ENCODE results near the gene SH3RF3.

Gene SH3RF3

DNA sequence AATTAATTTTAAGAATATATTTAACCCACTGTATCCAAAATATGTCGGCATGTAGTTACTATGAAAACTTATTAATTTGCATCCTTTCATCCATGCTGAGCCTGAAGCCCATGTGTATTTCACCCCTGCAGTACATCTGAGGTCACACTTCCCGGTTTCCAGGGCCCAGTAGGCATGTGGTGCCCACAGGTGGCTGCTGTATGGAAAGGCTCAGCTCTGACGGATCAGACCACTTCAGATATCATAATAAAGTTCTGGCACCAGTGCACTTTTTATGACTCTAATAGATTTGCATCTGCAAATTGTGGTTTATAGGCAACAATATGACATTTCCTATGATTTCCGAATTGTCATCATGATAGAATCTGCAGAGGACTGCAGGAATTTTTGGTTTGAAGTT lies 22.5 kb downstream of the SH3RF3 start:
- no peak overlapping the region for H3K14ac ChIP-seq (ENCODE audit: low read length in 2 of 2)
- WGBS, result 86% methylated on average over 3 of the region's 4 CpGs

DNA sequence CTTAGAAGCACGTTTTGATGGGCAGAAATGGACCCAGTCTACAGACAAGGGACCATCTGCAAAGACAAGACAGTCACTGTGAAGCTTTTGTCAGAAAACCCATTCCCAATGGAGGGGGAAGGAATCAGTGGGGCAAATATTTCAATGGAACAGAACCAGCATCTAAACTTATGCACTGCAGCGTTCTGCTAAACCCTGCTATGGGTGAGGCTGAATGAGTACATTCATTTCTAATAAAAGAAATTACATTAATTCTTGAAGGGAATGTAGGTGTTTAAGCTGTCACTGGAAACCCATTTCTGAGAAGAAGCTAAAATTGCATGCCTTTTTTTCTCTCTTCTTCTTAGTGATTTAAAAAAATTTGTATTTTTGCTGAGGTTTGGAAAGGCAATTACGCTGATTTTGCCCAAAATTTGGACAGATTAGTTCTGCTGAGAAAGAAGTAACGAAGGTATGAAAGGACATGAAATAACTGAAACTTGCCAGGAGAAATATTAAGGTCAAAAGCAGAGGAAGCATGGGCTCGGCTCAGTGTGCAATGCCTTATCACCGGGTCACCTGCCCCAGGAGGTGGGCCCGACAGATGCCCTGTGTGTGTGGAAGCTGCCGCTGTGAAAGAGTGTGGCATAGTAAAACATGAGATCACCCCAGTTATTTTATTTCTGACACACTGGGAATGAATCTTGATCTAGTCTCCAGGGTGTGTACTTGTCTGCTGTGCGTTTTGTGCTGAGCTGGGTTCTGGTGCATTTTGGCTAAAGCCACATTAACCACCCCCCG lies 24.2 kb downstream of the SH3RF3 start:
- H3K18ac ChIP-seq (ENCODE audit: low read depth in 1 of 2, low read length in 2 of 2), result no peak overlapping the region
- WGBS, result 97% methylated on average over 8 of the region's 10 CpGs
- no peak overlapping the region for H2BK5ac ChIP-seq (ENCODE audit: low read depth, low read length, poor library complexity, severe bottlenecking)

More for the DNA sequence above, 22.5 kb downstream of the SH3RF3 start:
- H4K91ac ChIP-seq (ENCODE audit: low read length), result no peak overlapping the region
- H3K23ac ChIP-seq (ENCODE audit: low read length in 2 of 2), result no peak overlapping the region
- H3K4ac ChIP-seq (ENCODE audit: low read depth in 1 of 2, low read length in 2 of 2), result no peak overlapping the region
- no peak overlapping the region for H4K8ac ChIP-seq (ENCODE audit: low read length)
- H2BK15ac ChIP-seq (ENCODE audit: low read depth, poor library complexity, severe bottlenecking), result no peak overlapping the region
- H2AFZ ChIP-seq (ENCODE audit: low read depth, low read length), result no peak overlapping the region
- H3K4me3 ChIP-seq (ENCODE audit: insufficient read depth in 1 of 2, low read depth in 1 of 2, low read length in 2 of 2), result no peak overlapping the region
- no peak overlapping the region for H3K27ac ChIP-seq (ENCODE audit: low read length, poor library complexity, severe bottlenecking)
- peaks cover 4% of the 10 kb centered on the region for H3K4me1 ChIP-seq (ENCODE audit: control insufficient read depth, insufficient read depth, low read depth, low read length)
- H3K18ac ChIP-seq (ENCODE audit: low read depth in 1 of 2, low read length in 2 of 2), result no peak overlapping the region
- no peak overlapping the region for H2AK5ac ChIP-seq (ENCODE audit: low read length, severe bottlenecking)
- DNase-seq, result no peak
- H3K27me3 ChIP-seq (ENCODE audit: control insufficient read depth in 1 of 2, insufficient read depth in 1 of 2, low read length in 2 of 2), result no peaks in the 10 kb centered on the region
- no peak overlapping the region for H2BK120ac ChIP-seq (ENCODE audit: low read depth, low read length)
- peaks cover 57% of the 10 kb centered on the region for H3K79me1 ChIP-seq (replicated peaks; ENCODE audit: low read length, poor library complexity, severe bottlenecking)
- H3K4me2 ChIP-seq (ENCODE audit: low read length, poor library complexity, severe bottlenecking), result no peak overlapping the region
- H2BK5ac ChIP-seq (ENCODE audit: low read depth, low read length, poor library complexity, severe bottlenecking), result no peak overlapping the region
- no peaks in the 10 kb centered on the region for H3K36me3 ChIP-seq (ENCODE audit: control insufficient read depth in 1 of 2, insufficient read depth in 2 of 2, low read depth in 1 of 2, low read length in 2 of 2)
- H3K9me3 ChIP-seq (ENCODE audit: control insufficient read depth, low read length), result no peaks in the 10 kb centered on the region
- no peak overlapping the region for H3K9ac ChIP-seq (ENCODE audit: low read length)
- no peak overlapping the region for H2BK12ac ChIP-seq (ENCODE audit: low read length in 2 of 2)

DNA sequence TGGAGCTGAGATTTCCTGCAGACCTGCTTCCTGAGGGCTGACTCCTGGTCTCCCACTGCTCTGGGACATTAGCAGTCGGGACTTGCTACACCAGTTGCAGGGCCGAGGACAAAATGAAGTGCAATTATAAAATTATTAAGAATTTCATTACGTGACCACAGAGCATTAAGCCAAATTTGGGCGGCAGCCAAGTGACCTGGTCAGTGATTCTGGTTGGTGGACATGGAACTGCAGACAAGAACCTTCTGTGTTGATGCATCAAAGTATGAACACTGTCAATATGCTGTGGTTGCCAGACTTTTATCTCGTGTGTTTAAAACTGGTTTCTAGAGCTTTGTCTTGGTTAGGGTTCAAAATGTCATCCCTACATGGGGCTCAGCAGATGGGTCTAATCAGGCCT lies 24.8 kb downstream of the SH3RF3 start:
- 94% methylated on average over 5 of the region's 5 CpGs for WGBS
- no peak overlapping the region for H2BK12ac ChIP-seq (ENCODE audit: low read length in 2 of 2)
- H2BK15ac ChIP-seq (ENCODE audit: low read depth, poor library complexity, severe bottlenecking), result no peak overlapping the region
- peaks cover 6% of the 10 kb centered on the region for H3K4me1 ChIP-seq (ENCODE audit: control insufficient read depth, insufficient read depth, low read depth, low read length)
- no peak overlapping the region for H3K9ac ChIP-seq (ENCODE audit: low read length)
- no peaks in the 10 kb centered on the region for H3K36me3 ChIP-seq (ENCODE audit: control insufficient read depth in 1 of 2, insufficient read depth in 2 of 2, low read depth in 1 of 2, low read length in 2 of 2)
- no peak overlapping the region for H2BK5ac ChIP-seq (ENCODE audit: low read depth, low read length, poor library complexity, severe bottlenecking)
- no peak overlapping the region for H3K14ac ChIP-seq (ENCODE audit: low read length in 2 of 2)
- no peak overlapping the region for H3K23ac ChIP-seq (ENCODE audit: low read length in 2 of 2)
- H2AFZ ChIP-seq (ENCODE audit: low read depth, low read length), result no peak overlapping the region
- DNase-seq, result no peak
- no peak overlapping the region for H3K27ac ChIP-seq (ENCODE audit: low read length, poor library complexity, severe bottlenecking)
- no peaks in the 10 kb centered on the region for H3K9me3 ChIP-seq (ENCODE audit: control insufficient read depth, low read length)
- no peak overlapping the region for H2AK5ac ChIP-seq (ENCODE audit: low read length, severe bottlenecking)
- H3K4ac ChIP-seq (ENCODE audit: low read depth in 1 of 2, low read length in 2 of 2), result no peak overlapping the region
- H4K91ac ChIP-seq (ENCODE audit: low read length), result no peak overlapping the region
- no peak overlapping the region for H4K8ac ChIP-seq (ENCODE audit: low read length)
- no peak overlapping the region for H2BK120ac ChIP-seq (ENCODE audit: low read depth, low read length)
- H3K27me3 ChIP-seq (ENCODE audit: control insufficient read depth in 1 of 2, insufficient read depth in 1 of 2, low read length in 2 of 2), result no peaks in the 10 kb centered on the region
- H3K4me2 ChIP-seq (ENCODE audit: low read length, poor library complexity, severe bottlenecking), result no peak overlapping the region
- peaks cover 55% of the 10 kb centered on the region for H3K79me1 ChIP-seq (replicated peaks; ENCODE audit: low read length, poor library complexity, severe bottlenecking)
- H3K18ac ChIP-seq (ENCODE audit: low read depth in 1 of 2, low read length in 2 of 2), result no peak overlapping the region
- H3K4me3 ChIP-seq (ENCODE audit: insufficient read depth in 1 of 2, low read depth in 1 of 2, low read length in 2 of 2), result no peak overlapping the region

More for the DNA sequence above, 24.2 kb downstream of the SH3RF3 start:
- peaks cover 4% of the 10 kb centered on the region for H3K4me1 ChIP-seq (ENCODE audit: control insufficient read depth, insufficient read depth, low read depth, low read length)
- no peak overlapping the region for H2BK120ac ChIP-seq (ENCODE audit: low read depth, low read length)
- H3K4ac ChIP-seq (ENCODE audit: low read depth in 1 of 2, low read length in 2 of 2), result no peak overlapping the region
- H3K14ac ChIP-seq (ENCODE audit: low read length in 2 of 2), result no peak overlapping the region
- H3K27ac ChIP-seq (ENCODE audit: low read length, poor library complexity, severe bottlenecking), result no peak overlapping the region
- H3K9ac ChIP-seq (ENCODE audit: low read length), result no peak overlapping the region
- H3K27me3 ChIP-seq (ENCODE audit: control insufficient read depth in 1 of 2, insufficient read depth in 1 of 2, low read length in 2 of 2), result no peaks in the 10 kb centered on the region
- no peak overlapping the region for H2BK12ac ChIP-seq (ENCODE audit: low read length in 2 of 2)
- H3K79me1 ChIP-seq (replicated peaks; ENCODE audit: low read length, poor library complexity, severe bottlenecking), result peaks cover 56% of the 10 kb centered on the region
- no peak overlapping the region for H2BK15ac ChIP-seq (ENCODE audit: low read depth, poor library complexity, severe bottlenecking)
- no peak overlapping the region for H4K8ac ChIP-seq (ENCODE audit: low read length)
- no peak overlapping the region for H3K4me3 ChIP-seq (ENCODE audit: insufficient read depth in 1 of 2, low read depth in 1 of 2, low read length in 2 of 2)
- no peaks in the 10 kb centered on the region for H3K36me3 ChIP-seq (ENCODE audit: control insufficient read depth in 1 of 2, insufficient read depth in 2 of 2, low read depth in 1 of 2, low read length in 2 of 2)
- no peak overlapping the region for H3K4me2 ChIP-seq (ENCODE audit: low read length, poor library complexity, severe bottlenecking)
- no peak for DNase-seq
- no peak overlapping the region for H3K23ac ChIP-seq (ENCODE audit: low read length in 2 of 2)
- no peak overlapping the region for H4K91ac ChIP-seq (ENCODE audit: low read length)
- no peak overlapping the region for H2AK5ac ChIP-seq (ENCODE audit: low read length, severe bottlenecking)
- no peak overlapping the region for H2AFZ ChIP-seq (ENCODE audit: low read depth, low read length)
- no peaks in the 10 kb centered on the region for H3K9me3 ChIP-seq (ENCODE audit: control insufficient read depth, low read length)

DNA sequence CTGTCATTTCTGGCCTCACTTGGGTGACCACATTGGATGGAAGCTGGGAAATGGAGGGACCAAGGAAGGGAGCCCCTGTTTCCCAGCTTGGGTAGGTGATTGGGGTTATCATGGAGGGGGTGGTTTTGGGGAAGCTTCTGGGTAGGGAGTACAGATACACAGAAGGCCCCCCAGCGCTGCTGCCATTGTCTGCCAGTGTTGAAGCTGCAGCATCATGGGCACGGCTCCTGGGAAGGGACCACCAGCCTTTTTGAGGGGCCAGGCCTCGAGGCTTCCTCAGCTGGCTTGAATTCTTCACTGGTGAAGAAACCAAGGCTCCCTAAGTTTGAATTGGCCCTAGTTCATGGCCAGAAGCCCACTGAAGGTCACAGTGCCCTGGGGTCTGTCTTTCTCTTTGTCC lies 25.2 kb downstream of the SH3RF3 start:
- no peaks in the 10 kb centered on the region for H3K9me3 ChIP-seq (ENCODE audit: control insufficient read depth, low read length)

More for the DNA sequence above, 25.2 kb downstream of the SH3RF3 start:
- no peak overlapping the region for H3K9ac ChIP-seq (ENCODE audit: low read length)
- H2BK15ac ChIP-seq (ENCODE audit: low read depth, poor library complexity, severe bottlenecking), result no peak overlapping the region
- no peak overlapping the region for H2AK5ac ChIP-seq (ENCODE audit: low read length, severe bottlenecking)
- H4K91ac ChIP-seq (ENCODE audit: low read length), result no peak overlapping the region
- DNase-seq, result no peak
- H3K27ac ChIP-seq (ENCODE audit: low read length, poor library complexity, severe bottlenecking), result no peak overlapping the region
- H2BK12ac ChIP-seq (ENCODE audit: low read length in 2 of 2), result no peak overlapping the region
- no peak overlapping the region for H2BK120ac ChIP-seq (ENCODE audit: low read depth, low read length)
- no peak overlapping the region for H4K8ac ChIP-seq (ENCODE audit: low read length)
- H3K36me3 ChIP-seq (ENCODE audit: control insufficient read depth in 1 of 2, insufficient read depth in 2 of 2, low read depth in 1 of 2, low read length in 2 of 2), result no peaks in the 10 kb centered on the region
- 89% methylated on average over 3 of the region's 3 CpGs for WGBS
- H2AFZ ChIP-seq (ENCODE audit: low read depth, low read length), result no peak overlapping the region
- H3K23ac ChIP-seq (ENCODE audit: low read length in 2 of 2), result no peak overlapping the region
- no peak overlapping the region for H3K4ac ChIP-seq (ENCODE audit: low read depth in 1 of 2, low read length in 2 of 2)
- no peak overlapping the region for H2BK5ac ChIP-seq (ENCODE audit: low read depth, low read length, poor library complexity, severe bottlenecking)
- no peak overlapping the region for H3K14ac ChIP-seq (ENCODE audit: low read length in 2 of 2)
- peaks cover 7% of the 10 kb centered on the region for H3K4me1 ChIP-seq (ENCODE audit: control insufficient read depth, insufficient read depth, low read depth, low read length)
- no peaks in the 10 kb centered on the region for H3K27me3 ChIP-seq (ENCODE audit: control insufficient read depth in 1 of 2, insufficient read depth in 1 of 2, low read length in 2 of 2)
- H3K18ac ChIP-seq (ENCODE audit: low read depth in 1 of 2, low read length in 2 of 2), result no peak overlapping the region
- peaks cover 53% of the 10 kb centered on the region for H3K79me1 ChIP-seq (replicated peaks; ENCODE audit: low read length, poor library complexity, severe bottlenecking)
- no peak overlapping the region for H3K4me2 ChIP-seq (ENCODE audit: low read length, poor library complexity, severe bottlenecking)
- H3K4me3 ChIP-seq (ENCODE audit: insufficient read depth in 1 of 2, low read depth in 1 of 2, low read length in 2 of 2), result no peak overlapping the region

All from mesenchymal stem cell (in vitro differentiated cells and primary cell).